Liver (tissue), 9 donors: ENCODE data around the gene UBTD2. TPM values are rescaled to one million over a fixed set of nuclear protein-coding genes. Genes with fewer than 3 reads are reported as not detected.

Source experiments
- DNase-seq: peaks from one replicate; pipeline ENCODE4 v3.0.0-alpha.2; 2017; ENCODE audit warnings: low spot score
- H3K27ac ChIP-seq, 2 donors: one replicate each; pipeline ENCODE4 v1.7.0; 2013; ENCODE audit warnings: inconsistent platforms in 2 of 2, low read length in 2 of 2, control low read depth in 1 of 2, low read depth in 1 of 2, mild to moderate bottlenecking in 1 of 2
- H3K27me3 ChIP-seq, 4 donors: one replicate each; pipeline versions ENCODE4 v1.6.1 to v1.7.0; 2013; ENCODE audit warnings: low read length in 3 of 4, inconsistent platforms in 1 of 4, mild to moderate bottlenecking in 1 of 4, moderate library complexity in 1 of 4; ENCODE audit not compliant: control insufficient read depth in 4 of 4, insufficient read depth in 4 of 4
- H3K36me3 ChIP-seq, 4 donors: one replicate each; pipeline versions ENCODE4 v1.6.1 to v1.7.0; 2013; ENCODE audit warnings: low read length in 3 of 4, mild to moderate bottlenecking in 3 of 4, low read depth in 1 of 4, moderate library complexity in 1 of 4; ENCODE audit not compliant: control insufficient read depth in 4 of 4, insufficient read depth in 3 of 4
- H3K4me1 ChIP-seq, 4 donors: one replicate each; pipeline versions ENCODE4 v1.6.1 to v1.7.0; 2013; ENCODE audit warnings: low read length in 3 of 4, mild to moderate bottlenecking in 3 of 4, moderate library complexity in 1 of 4; ENCODE audit not compliant: control insufficient read depth in 4 of 4, insufficient read depth in 4 of 4
- H3K4me3 ChIP-seq, 3 donors: one replicate each; pipeline versions ENCODE4 v1.6.1 to v1.7.0; 2013; ENCODE audit warnings: low read length in 3 of 3, control low read depth in 1 of 3, low read depth in 1 of 3, mild to moderate bottlenecking in 1 of 3
- H3K9ac ChIP-seq, 2 donors: one replicate each; pipeline ENCODE4 v1.7.0; 2013; ENCODE audit warnings: low read length in 2 of 2, mild to moderate bottlenecking in 2 of 2, moderate library complexity in 2 of 2, control low read depth in 1 of 2, low read depth in 1 of 2
- H3K9me3 ChIP-seq, 4 donors: one replicate each; pipeline versions ENCODE4 v1.6.1 to v1.7.0; 2013; ENCODE audit warnings: low read length in 3 of 4; ENCODE audit not compliant: control insufficient read depth in 4 of 4
- CTCF ChIP-seq: fragments of 150-350 bp; IDR thresholded peaks from 2 replicates; pipeline ENCODE4 v1.5.1; 2017; ENCODE audit warnings: improper control_type of control experiment, low read depth, low read length; ENCODE audit not compliant: missing input control
- EGR1 ChIP-seq, 2 donors: IDR thresholded peaks; 2 replicates each; pipeline ENCODE4 v1.6.1; 2016 to 2018; ENCODE audit warnings: antibody characterized with exemption in 2 of 2, low read depth in 2 of 2
- FOXA1 ChIP-seq: IDR thresholded peaks from 2 replicates; pipeline ENCODE4 v1.6.1; 2016; ENCODE audit warnings: antibody characterized with exemption
- GABPA ChIP-seq, 2 donors: IDR thresholded peaks in 1 of 2; conservative IDR thresholded peaks in 1 of 2; 2 replicates each; pipeline ENCODE4 v1.6.1; 2016; ENCODE audit warnings: antibody characterized with exemption in 2 of 2, mild to moderate bottlenecking in 1 of 2, moderate library complexity in 1 of 2
- HNF4A ChIP-seq, 2 donors: conservative IDR thresholded peaks; 2 replicates each; pipeline ENCODE4 v1.6.1; 2016; ENCODE audit warnings: antibody characterized with exemption in 2 of 2, mild to moderate bottlenecking in 2 of 2
- MAX ChIP-seq: IDR thresholded peaks from 2 replicates; pipeline ENCODE4 v1.6.1; 2016; ENCODE audit warnings: antibody characterized with exemption
- RAD21 ChIP-seq, 2 donors: IDR thresholded peaks; 2 replicates each; pipeline ENCODE4 v1.6.1; 2016; ENCODE audit warnings: antibody characterized with exemption in 2 of 2, mild to moderate bottlenecking in 2 of 2
- RXRA ChIP-seq, 2 donors: IDR thresholded peaks; 2 replicates each; pipeline ENCODE4 v1.6.1; 2017 to 2018; ENCODE audit warnings: antibody characterized with exemption in 2 of 2, mild to moderate bottlenecking in 1 of 2
- TAF1 ChIP-seq: conservative IDR thresholded peaks from 2 replicates; pipeline ENCODE4 v1.6.1; 2016; ENCODE audit warnings: antibody characterized with exemption, mild to moderate bottlenecking
- WGBS: extraction: QIAGEN DNeasy Blood & Tissue Kit; methylation state at CpG from one replicate; pipeline ENCODE4 v1.1.7; 2013; 5-methylcytosine and 5-hydroxymethylcytosine counted together
- polyA plus RNA-seq, 2 donors: library from polyadenylated mRNA; stranded (reverse) in 1 of 2; unstranded in 1 of 2; fragments of 200-250 nt in 1 of 2; fragments of >200 nt in 1 of 2; fragmentation: Nextera tagmentation in 1 of 2; extraction: Ambion mirVana in 1 of 2; gene quantifications; one replicate each; pipeline versions ENCODE4 v1.2.1 to v1.2.3, GENCODE V29; 2013 to 2015
- total RNA-seq, 2 donors: library from RNA; depleted of rRNA; stranded (reverse); fragments of >200 nt; gene quantifications; one replicate each; pipeline ENCODE4 v1.2.3, GENCODE V29; 2014
- TF ChIP-seq, protein P1 (sequence below): IDR thresholded peaks from 2 replicates; pipeline ENCODE4 v1.6.1; 2016; ENCODE audit warnings: antibody characterized with exemption
- donor health status: healthy.
- donor health status: healthy.
- donor health status: healthy.
- donor health status: healthy.
- donor health status: healthy.

UBTD2 gene
- total and polyA plus RNA-seq, 4 donors: 4.4 to 8.3 (median 6.6) TPM

GRCh38 chr5:172322028-172322965, 38.7 kb upstream of the UBTD2 start:
- Histone ChIP-seq H3K9ac (no peak overlapping the region), H3K27me3 (no peaks in the 10 kb centered on the region)

DNA sequence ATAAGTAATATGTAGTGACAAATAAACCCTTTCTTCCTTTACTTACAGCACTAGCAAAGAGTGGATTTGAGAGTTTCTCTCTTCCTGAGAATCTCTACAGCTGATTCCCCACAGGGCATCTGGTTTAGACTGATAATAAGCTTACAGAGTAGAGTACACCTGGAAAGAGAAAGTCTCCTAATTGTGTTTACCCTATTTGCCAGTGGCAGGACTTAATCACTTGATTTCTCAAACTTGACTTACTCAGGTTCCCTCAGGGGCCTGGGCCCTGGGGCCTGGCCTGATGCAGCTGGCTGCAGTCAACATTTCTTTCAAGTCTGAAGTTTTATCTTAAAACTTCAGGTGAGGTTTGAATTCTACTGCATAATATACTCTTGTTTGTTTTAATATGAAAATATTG, 38.0 kb upstream of the UBTD2 start:
- no peak for DNase-seq
- H3K4me3 ChIP-seq: no peak overlapping the region
- no peaks in the 10 kb centered on the region for H3K9me3 ChIP-seq
- H3K4me1 ChIP-seq: no peaks in the 10 kb centered on the region
- no peak overlapping the region for H3K27ac ChIP-seq
- TF ChIP-seq GABPA (IDR thresholded peaks at IDR 0.05 in 1 of 2, conservative IDR thresholded peaks at IDR 0.05 in 1 of 2) (no peak), TAF1 (no peak), RAD21 (IDR thresholded peaks at IDR 0.05) (no peak), MAX (no peak)
- TF ChIP-seq, protein P1, sequence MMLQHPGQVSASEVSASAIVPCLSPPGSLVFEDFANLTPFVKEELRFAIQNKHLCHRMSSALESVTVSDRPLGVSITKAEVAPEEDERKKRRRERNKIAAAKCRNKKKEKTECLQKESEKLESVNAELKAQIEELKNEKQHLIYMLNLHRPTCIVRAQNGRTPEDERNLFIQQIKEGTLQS: no peak
- H3K36me3 ChIP-seq: no peaks in the 10 kb centered on the region
- H3K9ac ChIP-seq: no peak overlapping the region
- H3K27me3 ChIP-seq: no peaks in the 10 kb centered on the region

More at GRCh38 chr5:172322028-172322965, 38.7 kb upstream of the UBTD2 start:
- TF ChIP-seq CTCF: no peak
- no peak for TF ChIP-seq FOXA1
- TF ChIP-seq EGR1 (IDR thresholded peaks at IDR 0.05; ENCODE audit: low read depth in 2 of 2): no peak
- TF ChIP-seq HNF4A (conservative IDR thresholded peaks at IDR 0.05): no peak
- no peak for TF ChIP-seq GABPA (IDR thresholded peaks at IDR 0.05 in 1 of 2, conservative IDR thresholded peaks at IDR 0.05 in 1 of 2)
- 83% methylated on average over 9 of the region's 9 CpGs for WGBS
- Histone ChIP-seq H3K27ac (no peak overlapping the region), H3K4me1 (no peaks in the 10 kb centered on the region), H3K9me3 (no peaks in the 10 kb centered on the region), H3K36me3 (no peaks in the 10 kb centered on the region), H3K4me3 (no peak overlapping the region)
- no peak for DNase-seq

DNA sequence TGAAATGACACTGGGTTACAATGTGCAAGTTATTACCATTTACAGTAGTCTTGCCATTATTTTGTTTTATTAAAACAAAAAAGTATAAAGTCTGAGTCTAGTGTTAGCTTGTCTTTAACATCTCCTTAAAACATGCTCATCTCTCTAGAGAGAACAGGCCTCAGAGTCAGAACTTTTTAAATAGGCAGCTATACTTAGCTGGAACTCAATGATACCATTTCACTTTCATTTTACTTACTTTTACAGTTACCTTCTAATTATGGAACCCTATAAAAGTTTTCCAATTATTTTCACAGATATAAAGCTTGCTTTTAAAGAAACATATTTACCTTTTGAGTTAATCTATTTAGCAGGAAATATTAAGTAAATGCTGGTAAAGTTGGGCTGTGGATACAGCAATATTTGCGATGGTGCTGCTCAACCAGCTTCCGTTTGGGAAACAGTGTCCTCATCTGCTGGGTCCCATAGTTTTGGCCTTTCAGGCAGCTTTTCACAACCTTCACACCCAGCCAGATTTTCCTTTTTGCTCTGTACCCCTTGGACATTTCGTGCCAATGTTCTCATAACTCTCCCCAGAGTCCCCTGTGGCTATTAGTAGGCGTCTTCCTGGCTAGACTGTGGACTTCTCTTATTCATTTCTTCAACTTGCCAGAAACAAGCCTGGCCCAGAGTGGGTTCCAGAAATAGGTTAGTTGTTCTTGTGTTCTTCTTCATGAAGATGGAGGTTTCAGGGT, 36.3 kb upstream of the UBTD2 start:
- DNase-seq: no peak
- H3K4me3 ChIP-seq: no peak overlapping the region
- H3K27ac ChIP-seq: no peak overlapping the region
- no peaks in the 10 kb centered on the region for H3K27me3 ChIP-seq
- no peaks in the 10 kb centered on the region for H3K9me3 ChIP-seq
- no peaks in the 10 kb centered on the region for H3K36me3 ChIP-seq
- WGBS: 89% methylated on average over 4 of the region's 4 CpGs
- no peaks in the 10 kb centered on the region for H3K4me1 ChIP-seq
- H3K9ac ChIP-seq: no peak overlapping the region
- TF ChIP-seq CTCF (no peak), RXRA (IDR thresholded peaks at IDR 0.05) (no peak), RAD21 (IDR thresholded peaks at IDR 0.05) (no peak)
- TF ChIP-seq, protein P1: no peak
